Endothelial cell of umbilical vein (primary cell): ENCODE measurements around the gene UROC1. TPM values are rescaled to one million over a fixed set of nuclear protein-coding genes. Genes with fewer than 3 reads are reported as not detected.

Source experiments
- BruUV-seq: library from RNA; stranded (reverse); fragments of 400-500 nt; replicated peaks from 2 replicates; lab custom pipeline; 2021; lab: Mats Ljungman, UMichigan
- CTCF ChIA-PET: fragments of 300-600, 350-600 bp; sonication (Branson Sonifier 250); formaldehyde crosslinking; loops from one replicate; lab custom pipeline; 2021; ENCODE audit warnings: antibody characterized with exemption, inconsistent platforms; lab: Charles Lee
- POLR2A ChIA-PET: fragments of 300-600, 350-600 bp; sonication (Branson Sonifier 250); formaldehyde crosslinking; loops from one replicate; lab custom pipeline; 2021; ENCODE audit warnings: antibody characterized with exemption, inconsistent platforms; lab: Charles Lee
- DNase-seq: peaks from one replicate; pipeline ENCODE4 v3.0.0-alpha.2; 2011; ENCODE audit warnings: low read depth, low spot score
- FAIRE-seq: peaks from 2 replicates; lab custom pipeline; 2011; peaks lifted over from hg19 to GRCh38; lab: Jason Lieb, UNC
- H2AFZ ChIP-seq: 2 replicates; pipeline ENCODE4 v1.6.0; 2012; ENCODE audit warnings: low read depth, low read length, control low read depth, inconsistent platforms
- H3K27ac ChIP-seq: 2 replicates; pipeline ENCODE4 v1.5.1; 2011; ENCODE audit warnings: low read depth, mild to moderate bottlenecking, control low read depth, low read length, moderate library complexity; ENCODE audit not compliant: insufficient read depth
- H3K27me3 ChIP-seq, 2 experiments: 2 replicates each; pipeline versions ENCODE4 v1.6.0 to v1.6.1; 2011; ENCODE audit warnings: low read length in 2 of 2, mixed read lengths in 1 of 2; ENCODE audit not compliant: control insufficient read depth in 2 of 2, insufficient read depth in 2 of 2
- H3K36me3 ChIP-seq, 2 experiments: 2 replicates in 1 of 2; 3 replicates in 1 of 2; pipeline ENCODE4 v1.5.1; 2011; ENCODE audit warnings: low read length in 2 of 2, mild to moderate bottlenecking in 1 of 2, moderate library complexity in 1 of 2; ENCODE audit not compliant: control insufficient read depth in 2 of 2, insufficient read depth in 2 of 2; ENCODE audit errors: extremely low read depth in 1 of 2
- H3K4me1 ChIP-seq: 3 replicates; pipeline ENCODE4 v1.5.1; 2011; ENCODE audit warnings: mild to moderate bottlenecking, low read length; ENCODE audit not compliant: control insufficient read depth, insufficient read depth; ENCODE audit errors: extremely low read depth
- H3K4me2 ChIP-seq: 2 replicates; pipeline ENCODE4 v1.6.1; 2011; ENCODE audit warnings: low read length, control low read depth, mixed read lengths; ENCODE audit not compliant: insufficient read depth
- H3K4me3 ChIP-seq, 3 experiments: fragments of 200-600 bp in 1 of 3; sonication (generic), shearing (Covaris generic) in 1 of 3; replicated peaks in 1 of 3; 2 replicates each; pipeline ENCODE4 v1.5.1; 2011 to 2016; ENCODE audit warnings: control low read depth in 3 of 3, low read length in 3 of 3, mild to moderate bottlenecking in 2 of 3, inconsistent platforms in 1 of 3, low read depth in 1 of 3, moderate library complexity in 1 of 3; ENCODE audit not compliant: insufficient read depth in 1 of 3
- H3K79me2 ChIP-seq: 2 replicates; pipeline ENCODE4 v1.6.0; 2012; ENCODE audit warnings: low read length, inconsistent platforms; ENCODE audit not compliant: control insufficient read depth, insufficient read depth
- H3K9ac ChIP-seq: replicated peaks from 2 replicates; pipeline ENCODE3; 2011; ENCODE audit warnings: low read length, control low read depth; ENCODE audit not compliant: insufficient read depth; ENCODE audit errors: extremely low read depth
- H3K9me1 ChIP-seq: replicated peaks from 3 replicates; pipeline ENCODE4 v1.6.0; 2011; ENCODE audit warnings: mild to moderate bottlenecking, low read length; ENCODE audit not compliant: control insufficient read depth, insufficient read depth; ENCODE audit errors: extremely low read depth
- H3K9me3 ChIP-seq: replicated peaks from 2 replicates; pipeline ENCODE4 v1.5.1; 2012; ENCODE audit warnings: low read length, inconsistent platforms; ENCODE audit not compliant: control insufficient read depth, insufficient read depth
- H4K20me1 ChIP-seq: replicated peaks from 2 replicates; pipeline ENCODE3; 2011; ENCODE audit warnings: mild to moderate bottlenecking, low read length; ENCODE audit not compliant: control insufficient read depth, insufficient read depth; ENCODE audit errors: extremely low read depth
- CTCF ChIP-seq, 2 donors: IDR thresholded peaks; 1 replicate in 1 of 2; 2 replicates in 1 of 2; pipeline ENCODE4 v1.5.1; 2011; ENCODE audit warnings: low read length in 2 of 2, mild to moderate bottlenecking in 2 of 2, moderate library complexity in 2 of 2, control low read depth in 1 of 2, inconsistent platforms in 1 of 2, low read depth in 1 of 2; ENCODE audit not compliant: insufficient read depth in 1 of 2; ENCODE audit errors: extremely low read depth in 1 of 2
- EZH2 ChIP-seq: IDR thresholded peaks from 2 replicates; pipeline ENCODE4 v1.6.1; 2012; ENCODE audit warnings: borderline replicate concordance, low read depth, mild to moderate bottlenecking, moderate library complexity, low read length, inconsistent platforms; ENCODE audit not compliant: severe bottlenecking
- FOS ChIP-seq: IDR thresholded peaks from 2 replicates; pipeline ENCODE4 v1.6.1; 2011; ENCODE audit warnings: mild to moderate bottlenecking, low read length, moderate library complexity, borderline replicate concordance; ENCODE audit not compliant: insufficient read depth
- GATA2 ChIP-seq: IDR thresholded peaks from 2 replicates; pipeline ENCODE4 v1.7.0; 2011; ENCODE audit warnings: low read depth, mild to moderate bottlenecking, moderate library complexity, mixed read lengths, low read length; ENCODE audit not compliant: insufficient read length, insufficient read depth
- JUN ChIP-seq: IDR thresholded peaks from 2 replicates; pipeline ENCODE4 v1.6.1; 2011; ENCODE audit warnings: borderline replicate concordance, low read depth; ENCODE audit not compliant: insufficient read length, insufficient read depth
- MYC ChIP-seq: IDR thresholded peaks from one replicate; pipeline ENCODE4 v1.6.1; 2011; ENCODE audit warnings: mild to moderate bottlenecking, low read depth, low read length
- POLR2A ChIP-seq: IDR thresholded peaks from 2 replicates; pipeline ENCODE4 v1.6.1; 2012; ENCODE audit warnings: low read depth, mild to moderate bottlenecking, control low read depth, low read length
- POLR2AphosphoS5 ChIP-seq: IDR thresholded peaks from 2 replicates; pipeline ENCODE4 v1.6.1; 2012; ENCODE audit warnings: low read depth, mild to moderate bottlenecking, control low read depth, low read length, moderate library complexity; ENCODE audit not compliant: insufficient read depth
- dilution Hi-C: fragments of 300-500 bp; cut with MboI; formaldehyde crosslinking; loops from one replicate; pipeline ENCODE4 v1.15.0; 2019; ENCODE audit warnings: low sequenced_read_pairs; ENCODE audit not compliant: extremely low pct_ligation_motif_present
- intact Hi-C: fragments of 100-400 bp; cut with micrococcal nuclease; formaldehyde crosslinking; loops from one replicate; pipeline ENCODE4 v1.10.0; 2022
- polyA plus RNA-seq, 4 experiments: library from polyadenylated mRNA; depleted of rRNA in 3 of 4; stranded (reverse) in 3 of 4; unstranded in 1 of 4; fragments of >200 nt; gene quantifications; 2 replicates each; pipeline versions ENCODE4 v1.2.1 to v1.2.3, GENCODE V29; 2011 to 2012; ENCODE audit warnings: missing spikeins in 1 of 4
- total RNA-seq: library from RNA; stranded (reverse); gene quantifications from 2 replicates; pipeline ENCODE4 v1.2.3, GENCODE V29; 2021
- TF ChIP-seq, protein P1 (sequence below): IDR thresholded peaks from 2 replicates; pipeline ENCODE4 v1.6.1; 2011; ENCODE audit not compliant: insufficient read depth, insufficient read length

UROC1 gene
- total and polyA plus RNA-seq, 2 donors (not counting 3 experiments of a cell fraction or from before 2014, with no cell fraction given) = not detected

GRCh38 chr3:126479642-126480041 is 37.9 kb downstream of the UROC1 start:
- FAIRE-seq (no peak), DNase-seq (no peak)
- Histone ChIP-seq H3K4me2 (no peak overlapping the region), H3K9me1 (no peaks in the 10 kb centered on the region), H2AFZ (no peak overlapping the region), H3K79me2 (peaks cover 5% of the 10 kb centered on the region), H3K27ac (no peak overlapping the region), H3K9me3 (no peaks in the 10 kb centered on the region), H3K4me1 (peaks cover 9% of the 10 kb centered on the region), H3K36me3 (no peaks in the 10 kb centered on the region), H3K9ac (no peak overlapping the region), H3K4me3 (no peak overlapping the region), H4K20me1 (no peaks in the 10 kb centered on the region), H3K27me3 (no peaks in the 10 kb centered on the region)
- ChIA-PET CTCF (interaction anchor here (1.2 kb wide), 1 partner anchor 1096 kb away, joined by 3 read pairs; no protein-coding TSS in a partner anchor), POLR2A (no interaction called here)
- no TSS peak for BruUV-seq
- dilution Hi-C loops = no loop called here
- TF ChIP-seq, protein P1, sequence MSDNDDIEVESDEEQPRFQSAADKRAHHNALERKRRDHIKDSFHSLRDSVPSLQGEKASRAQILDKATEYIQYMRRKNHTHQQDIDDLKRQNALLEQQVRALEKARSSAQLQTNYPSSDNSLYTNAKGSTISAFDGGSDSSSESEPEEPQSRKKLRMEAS = no peak
- TF ChIP-seq MYC (no peak), EZH2 (no peak), CTCF (IDR thresholded peaks at IDR 0.05; ENCODE audit: extremely low read depth in 1 of 2, insufficient read depth in 1 of 2, low read depth in 1 of 2, low read length in 2 of 2) (no peak), POLR2AphosphoS5 (no peak), GATA2 (no peak), JUN (no peak), POLR2A (no peak), FOS (no peak)
- intact Hi-C loops = loop anchor here (5.0 to 10.0 kb wide), 3 partner anchors 223 to 565 kb away; partner anchors contain the start of gene CHCHD6
